ENCODE results near the gene CROCC.

DNA sequence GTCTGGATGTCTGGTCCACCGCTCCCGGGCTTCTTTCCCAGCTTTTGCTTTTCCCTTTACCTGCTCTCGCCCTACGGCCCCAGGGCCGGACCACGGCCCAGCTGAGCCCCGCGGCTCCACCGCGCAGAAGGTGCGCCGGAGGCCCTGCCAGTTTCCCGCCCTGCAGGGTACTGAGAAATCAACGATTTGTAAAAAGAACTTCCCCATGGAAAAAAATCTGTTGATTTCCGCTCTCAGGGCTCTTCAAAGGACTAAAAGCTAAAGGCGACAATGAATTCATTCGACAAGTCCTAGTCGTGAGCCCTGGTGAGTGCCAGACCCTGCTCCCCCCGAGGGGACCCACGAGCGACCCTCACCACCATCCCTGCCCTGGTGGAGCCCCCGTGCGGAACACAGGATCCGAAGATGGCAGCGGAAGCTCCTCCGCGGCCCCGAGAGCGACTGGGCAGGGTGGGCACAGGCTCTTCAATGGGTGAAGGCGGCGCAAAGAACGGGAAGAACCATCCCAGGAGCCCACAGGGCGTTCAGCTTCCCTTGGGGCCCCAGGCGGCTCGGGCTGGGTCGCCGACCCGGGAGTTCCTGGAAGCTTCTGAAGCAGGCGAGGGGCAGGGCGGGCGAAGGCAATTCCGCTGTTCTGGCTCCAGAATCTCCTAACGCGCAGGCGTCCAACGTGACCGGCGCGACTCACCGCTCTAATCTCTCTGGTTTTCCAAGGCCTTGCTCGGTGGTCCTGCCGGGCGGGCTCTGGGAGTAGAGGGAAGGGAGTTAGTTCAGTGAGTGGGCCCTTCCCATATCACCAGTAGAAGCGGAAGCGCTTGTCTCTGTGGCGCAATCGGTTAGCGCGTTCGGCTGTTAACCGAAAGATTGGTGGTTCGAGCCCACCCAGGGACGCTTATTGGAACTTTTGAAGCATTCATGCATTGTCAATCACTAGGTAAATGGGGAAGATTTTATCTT lies 32.6 kb upstream of the CROCC start:
- TF ChIP-seq, protein P1, sequence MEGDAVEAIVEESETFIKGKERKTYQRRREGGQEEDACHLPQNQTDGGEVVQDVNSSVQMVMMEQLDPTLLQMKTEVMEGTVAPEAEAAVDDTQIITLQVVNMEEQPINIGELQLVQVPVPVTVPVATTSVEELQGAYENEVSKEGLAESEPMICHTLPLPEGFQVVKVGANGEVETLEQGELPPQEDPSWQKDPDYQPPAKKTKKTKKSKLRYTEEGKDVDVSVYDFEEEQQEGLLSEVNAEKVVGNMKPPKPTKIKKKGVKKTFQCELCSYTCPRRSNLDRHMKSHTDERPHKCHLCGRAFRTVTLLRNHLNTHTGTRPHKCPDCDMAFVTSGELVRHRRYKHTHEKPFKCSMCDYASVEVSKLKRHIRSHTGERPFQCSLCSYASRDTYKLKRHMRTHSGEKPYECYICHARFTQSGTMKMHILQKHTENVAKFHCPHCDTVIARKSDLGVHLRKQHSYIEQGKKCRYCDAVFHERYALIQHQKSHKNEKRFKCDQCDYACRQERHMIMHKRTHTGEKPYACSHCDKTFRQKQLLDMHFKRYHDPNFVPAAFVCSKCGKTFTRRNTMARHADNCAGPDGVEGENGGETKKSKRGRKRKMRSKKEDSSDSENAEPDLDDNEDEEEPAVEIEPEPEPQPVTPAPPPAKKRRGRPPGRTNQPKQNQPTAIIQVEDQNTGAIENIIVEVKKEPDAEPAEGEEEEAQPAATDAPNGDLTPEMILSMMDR (IDR thresholded peaks at IDR 0.05), result no peak
- TF ChIP-seq EZH2 (IDR thresholded peaks at IDR 0.05), result no peak

Data from neural progenitor cell (in vitro differentiated cells).